ENCODE data around the gene REXO1. TPM values are rescaled to one million over a fixed set of nuclear protein-coding genes. Genes with fewer than 3 reads are reported as not detected.

Gene REXO1
- total RNA-seq, 1 donor from 2014 or later = 37.9 TPM

GRCh38 chr19:1787116-1787515 lies 61.2 kb downstream of the REXO1 start:
- Mint-ChIP-seq H3K9me3 (no peaks in the 10 kb centered on the region), H3K27ac (no peak overlapping the region), H3K27me3 (peaks cover 54% of the 10 kb centered on the region), H3K36me3 (no peaks in the 10 kb centered on the region), H3K4me3 (no peak overlapping the region), H3K4me1 (ENCODE audit: unreplicated experiment) (no peaks in the 10 kb centered on the region)
- TF ChIP-seq, protein P1, sequence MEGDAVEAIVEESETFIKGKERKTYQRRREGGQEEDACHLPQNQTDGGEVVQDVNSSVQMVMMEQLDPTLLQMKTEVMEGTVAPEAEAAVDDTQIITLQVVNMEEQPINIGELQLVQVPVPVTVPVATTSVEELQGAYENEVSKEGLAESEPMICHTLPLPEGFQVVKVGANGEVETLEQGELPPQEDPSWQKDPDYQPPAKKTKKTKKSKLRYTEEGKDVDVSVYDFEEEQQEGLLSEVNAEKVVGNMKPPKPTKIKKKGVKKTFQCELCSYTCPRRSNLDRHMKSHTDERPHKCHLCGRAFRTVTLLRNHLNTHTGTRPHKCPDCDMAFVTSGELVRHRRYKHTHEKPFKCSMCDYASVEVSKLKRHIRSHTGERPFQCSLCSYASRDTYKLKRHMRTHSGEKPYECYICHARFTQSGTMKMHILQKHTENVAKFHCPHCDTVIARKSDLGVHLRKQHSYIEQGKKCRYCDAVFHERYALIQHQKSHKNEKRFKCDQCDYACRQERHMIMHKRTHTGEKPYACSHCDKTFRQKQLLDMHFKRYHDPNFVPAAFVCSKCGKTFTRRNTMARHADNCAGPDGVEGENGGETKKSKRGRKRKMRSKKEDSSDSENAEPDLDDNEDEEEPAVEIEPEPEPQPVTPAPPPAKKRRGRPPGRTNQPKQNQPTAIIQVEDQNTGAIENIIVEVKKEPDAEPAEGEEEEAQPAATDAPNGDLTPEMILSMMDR (conservative IDR thresholded peaks at IDR 0.05) = no peak
- no peak for DNase-seq (ENCODE audit: extremely low spot score, unreplicated experiment)

GRCh38 chr19:1786668-1787067 lies 61.6 kb downstream of the REXO1 start:
- no peaks in the 10 kb centered on the region for H3K9me3 Mint-ChIP-seq
- H3K36me3 Mint-ChIP-seq = no peaks in the 10 kb centered on the region
- H3K27ac Mint-ChIP-seq = no peak overlapping the region
- H3K4me1 Mint-ChIP-seq (ENCODE audit: unreplicated experiment) = no peaks in the 10 kb centered on the region
- H3K4me3 Mint-ChIP-seq = no peak overlapping the region
- H3K27me3 Mint-ChIP-seq = peaks cover 59% of the 10 kb centered on the region
- TF ChIP-seq, protein P1 (conservative IDR thresholded peaks at IDR 0.05) = no peak
- no peak for DNase-seq (ENCODE audit: extremely low spot score, unreplicated experiment)

- peaks cover 60% of the 10 kb centered on the region for H3K27me3 Mint-ChIP-seq
- no peak overlapping the region for H3K27ac Mint-ChIP-seq
- no peaks in the 10 kb centered on the region for H3K9me3 Mint-ChIP-seq
Measured at GRCh38 chr19:1785310-1785709, 63.0 kb downstream of the REXO1 start.

GRCh38 chr19:1783874-1784273 lies 64.4 kb downstream of the REXO1 start:
- H3K9me3 Mint-ChIP-seq = no peaks in the 10 kb centered on the region
- no peak overlapping the region for H3K4me3 Mint-ChIP-seq
- H3K27ac Mint-ChIP-seq = no peak overlapping the region
- no peaks in the 10 kb centered on the region for H3K4me1 Mint-ChIP-seq (ENCODE audit: unreplicated experiment)
- peaks cover 72% of the 10 kb centered on the region for H3K27me3 Mint-ChIP-seq
- no peaks in the 10 kb centered on the region for H3K36me3 Mint-ChIP-seq
- TF ChIP-seq, protein P1 (conservative IDR thresholded peaks at IDR 0.05) = no peak
- DNase-seq (ENCODE audit: extremely low spot score, unreplicated experiment) = no peak

More at GRCh38 chr19:1785310-1785709, 63.0 kb downstream of the REXO1 start:
- Mint-ChIP-seq H3K36me3 (no peaks in the 10 kb centered on the region), H3K4me3 (no peak overlapping the region), H3K4me1 (ENCODE audit: unreplicated experiment) (no peaks in the 10 kb centered on the region)
- DNase-seq (ENCODE audit: extremely low spot score, unreplicated experiment) = no peak
- TF ChIP-seq, protein P1 (conservative IDR thresholded peaks at IDR 0.05) = no peak

DNA sequence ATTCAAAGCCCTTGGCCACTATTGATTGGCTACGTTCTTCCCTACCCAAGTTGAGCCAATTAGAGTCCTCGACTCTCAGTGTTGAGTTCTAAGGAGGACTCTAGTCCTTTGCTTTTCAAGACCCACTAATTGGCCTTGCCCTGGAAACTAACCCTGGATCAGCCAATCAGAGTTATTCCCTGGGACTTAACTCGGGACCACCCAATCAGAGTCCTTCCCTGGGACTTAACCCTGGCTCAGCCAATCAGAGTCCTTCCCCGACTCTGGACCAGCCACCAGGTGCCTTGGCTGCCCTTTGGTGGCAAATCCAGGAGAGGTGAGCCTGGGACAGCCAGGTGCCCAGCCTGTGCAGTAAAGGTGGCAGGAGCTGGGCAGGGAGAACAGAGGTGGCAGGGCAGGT lies 64.9 kb downstream of the REXO1 start:
- no peak overlapping the region for H3K27ac Mint-ChIP-seq
- no peak for DNase-seq (ENCODE audit: extremely low spot score, unreplicated experiment)
- H3K4me1 Mint-ChIP-seq (ENCODE audit: unreplicated experiment) = no peaks in the 10 kb centered on the region
- TF ChIP-seq, protein P1 (conservative IDR thresholded peaks at IDR 0.05) = no peak
- H3K9me3 Mint-ChIP-seq = no peaks in the 10 kb centered on the region
- no peak overlapping the region for H3K4me3 Mint-ChIP-seq
- peaks cover 72% of the 10 kb centered on the region for H3K27me3 Mint-ChIP-seq
- no peaks in the 10 kb centered on the region for H3K36me3 Mint-ChIP-seq

DNA sequence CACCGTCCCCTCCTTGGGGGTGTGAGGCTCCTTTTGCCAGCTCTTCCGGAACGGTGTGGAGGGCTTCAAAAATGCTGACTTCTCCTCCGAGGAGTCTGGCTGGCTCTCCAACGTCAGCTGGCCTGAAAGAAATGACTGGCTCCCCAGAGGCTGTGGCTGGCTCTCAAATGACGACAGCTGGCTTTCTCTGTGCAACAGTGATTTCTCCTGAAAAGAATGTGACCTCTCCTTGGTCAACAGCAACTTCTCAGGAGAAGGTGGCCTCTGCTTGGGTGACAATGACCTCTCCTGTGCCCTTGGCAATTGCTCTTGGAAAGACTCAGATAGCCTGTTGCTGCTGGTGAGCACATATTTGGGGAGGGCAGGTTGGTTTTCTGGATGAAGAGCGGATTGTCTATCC lies 65.8 kb downstream of the REXO1 start:
- Mint-ChIP-seq H3K4me1 (ENCODE audit: unreplicated experiment) (no peaks in the 10 kb centered on the region), H3K4me3 (no peak overlapping the region), H3K27me3 (peaks cover 76% of the 10 kb centered on the region), H3K36me3 (no peaks in the 10 kb centered on the region), H3K9me3 (no peaks in the 10 kb centered on the region), H3K27ac (no peak overlapping the region)
- DNase-seq (ENCODE audit: extremely low spot score, unreplicated experiment) = no peak
- TF ChIP-seq, protein P1 (conservative IDR thresholded peaks at IDR 0.05) = no peak
